Activated B cell treated with CpG ODN at 0.5 μM for 24 hours (primary cell): ENCODE data around the gene SNX9. TPM values are rescaled to one million over a fixed set of nuclear protein-coding genes. Genes with fewer than 3 reads are reported as not detected.
A peak's percentile ranks its signal among the peaks of the same experiment; 100 is the strongest.

Experiments used
- ATAC-seq: fragments of 200-7000 bp; cut with Tn5 transposase; one replicate; pipeline ENCODE4 v1.10.0; 2021; ENCODE audit warnings: low read depth, mild to moderate bottlenecking, moderate library complexity
- CTCF ChIA-PET: fragments of 350-600 bp; sonication (Branson Sonifier 250); formaldehyde crosslinking; loops from one replicate; lab custom pipeline; 2021; ENCODE audit warnings: antibody characterized with exemption; lab: Charles Lee
- POLR2A ChIA-PET: fragments of 350-600 bp; sonication (Branson Sonifier 250); formaldehyde crosslinking; loops from one replicate; lab custom pipeline; 2021; ENCODE audit warnings: antibody characterized with exemption; lab: Charles Lee
- DNase-seq: peaks from one replicate; pipeline ENCODE4 v3.0.0; 2022
- H3K27ac Mint-ChIP-seq: one replicate; pipeline ENCODE4 v1.8.0; 2020; ENCODE audit warnings: mixed read lengths
- H3K27me3 Mint-ChIP-seq: one replicate; pipeline ENCODE4 v1.8.0; 2021; ENCODE audit warnings: mixed read lengths
- H3K36me3 Mint-ChIP-seq: one replicate; pipeline ENCODE4 v1.8.0; 2021; ENCODE audit warnings: low read depth, mixed read lengths
- H3K4me1 Mint-ChIP-seq: one replicate; pipeline ENCODE4 v1.8.0; 2021; ENCODE audit warnings: mixed read lengths
- H3K4me3 Mint-ChIP-seq: one replicate; pipeline ENCODE4 v1.8.0; 2020; ENCODE audit warnings: mild to moderate bottlenecking, mixed read lengths
- H3K9me3 Mint-ChIP-seq: one replicate; pipeline ENCODE4 v1.8.0; 2020; ENCODE audit warnings: mixed read lengths
- CTCF ChIP-seq: fragments of 200-600 bp; IDR thresholded peaks from one replicate; pipeline ENCODE4 v1.8.0; 2022; ENCODE audit warnings: antibody characterized with exemption, mild to moderate bottlenecking
- intact Hi-C: fragments of 100-400 bp; cut with micrococcal nuclease; formaldehyde crosslinking; loops from one replicate; pipeline ENCODE4 v1.15.1; 2024
- total RNA-seq: library from RNA; stranded (reverse); gene quantifications from 2 replicates; pipeline ENCODE4 v1.2.3, GENCODE V29; 2022

SNX9 gene
- total RNA-seq, 1 donor from 2014 or later = 40.0 TPM

DNA sequence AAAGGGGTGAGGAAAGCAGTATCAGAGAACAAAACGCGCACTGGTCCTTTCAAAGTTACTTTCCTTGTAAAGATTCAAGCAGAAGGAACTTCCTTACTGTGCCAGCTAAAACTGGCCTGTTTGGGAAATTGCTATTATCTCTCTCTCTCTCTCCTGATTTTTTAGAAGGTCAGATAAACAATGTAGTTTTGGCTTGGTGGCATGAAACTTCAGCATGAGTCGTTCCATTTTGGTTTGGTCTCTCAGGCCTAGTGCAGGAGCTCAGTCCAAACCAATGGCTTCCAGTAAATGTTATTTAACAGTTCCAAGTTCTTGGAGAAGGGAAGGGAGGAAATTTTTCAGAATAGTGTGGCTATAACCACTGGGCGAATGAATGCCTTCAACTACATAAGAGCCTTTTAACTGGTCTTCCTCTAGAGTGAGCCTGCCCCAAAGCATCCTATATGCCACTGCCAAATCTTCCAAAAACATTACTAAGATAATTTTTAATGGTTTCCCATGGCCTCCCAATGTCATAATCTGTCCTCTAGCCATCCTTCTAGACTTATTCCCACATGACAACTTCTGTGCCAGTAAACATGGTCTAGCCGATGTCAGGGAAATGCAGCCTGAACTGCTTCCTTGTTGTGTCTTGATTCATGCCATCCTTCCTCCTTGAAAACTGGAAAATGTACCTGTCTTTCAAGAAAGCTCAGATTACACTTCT lies 9.1 kb upstream of the SNX9 start:
- ATAC-seq = no peak
- peak overlapping the region; percentile 2 for H3K27ac Mint-ChIP-seq
- POLR2A ChIA-PET = no interaction called here
- no peak overlapping the region for H3K4me3 Mint-ChIP-seq
- CTCF ChIA-PET = no interaction called here
- no peak for DNase-seq
- H3K36me3 Mint-ChIP-seq = no peaks in the 10 kb centered on the region
- H3K4me1 Mint-ChIP-seq = peaks cover 43% of the 10 kb centered on the region
- peaks cover 7% of the 10 kb centered on the region for H3K9me3 Mint-ChIP-seq
- no peaks in the 10 kb centered on the region for H3K27me3 Mint-ChIP-seq
- intact Hi-C loops = loop anchor here (2.0 kb wide), 1 partner anchor 13 kb away; no protein-coding TSS in a partner anchor
- TF ChIP-seq CTCF = no peak

GRCh38 chr6:157814883-157815282 lies 8.2 kb upstream of the SNX9 start:
- intact Hi-C loops = loop anchor here (2.0 kb wide), 1 partner anchor 14 kb away; no protein-coding TSS in a partner anchor
- Mint-ChIP-seq H3K27ac (peak overlapping the region; percentile 57), H3K9me3 (peaks cover 4% of the 10 kb centered on the region), H3K4me3 (no peak overlapping the region), H3K4me1 (peaks cover 49% of the 10 kb centered on the region), H3K36me3 (no peaks in the 10 kb centered on the region), H3K27me3 (no peaks in the 10 kb centered on the region)
- ChIA-PET POLR2A (no interaction called here), CTCF (interaction anchor here (1.3 kb wide), 1 partner anchor 59 kb away, joined by 3 read pairs; no protein-coding TSS in a partner anchor)
- TF ChIP-seq CTCF = no peak
- peak; percentile 58 for ATAC-seq
- DNase-seq = no peak

- POLR2A ChIA-PET = interaction anchor here (1.1 to 2.1 kb wide), 6 partner anchors 9 to 64 kb away, joined by 3 to 12 read pairs (median 6); no protein-coding TSS in a partner anchor
- H3K4me3 Mint-ChIP-seq = peak overlapping the region; percentile 78
- H3K27me3 Mint-ChIP-seq = no peaks in the 10 kb centered on the region
- H3K9me3 Mint-ChIP-seq = no peaks in the 10 kb centered on the region
- DNase-seq (no peak), ATAC-seq (no peak)
- peak overlapping the region; percentile 80 for H3K27ac Mint-ChIP-seq
- TF ChIP-seq CTCF = no peak
- H3K4me1 Mint-ChIP-seq = peaks cover 51% of the 10 kb centered on the region
- CTCF ChIA-PET = interaction anchor here (1.6 kb wide), 1 partner anchor 52 kb away, joined by 4 read pairs; no protein-coding TSS in a partner anchor
- intact Hi-C loops = loop anchor here (10.0 kb wide), 1 partner anchor 357 kb away; no protein-coding TSS in a partner anchor
- peaks cover 15% of the 10 kb centered on the region for H3K36me3 Mint-ChIP-seq
These were observed 1.6 kb upstream of the SNX9 start for GRCh38 chr6:157821342-157822033.

- Mint-ChIP-seq H3K4me3 (peak overlapping the region; percentile 78), H3K4me1 (peaks cover 44% of the 10 kb centered on the region), H3K27ac (peak overlapping the region; percentile 80)
These were observed 623 bp upstream of the SNX9 start for GRCh38 chr6:157822245-157823000.

More at GRCh38 chr6:157822245-157823000, 623 bp upstream of the SNX9 start:
- no peaks in the 10 kb centered on the region for H3K27me3 Mint-ChIP-seq
- no peak for TF ChIP-seq CTCF
- no peak for DNase-seq
- ChIA-PET POLR2A (interaction anchor here (0.5 to 2.1 kb wide), 7 partner anchors 19 to 262 kb away, joined by 3 to 12 read pairs (median 5); no protein-coding TSS in a partner anchor), CTCF (interaction anchor here (1.0 to 1.6 kb wide), 2 partner anchors 52 to 65 kb away, joined by 4 to 5 read pairs; no protein-coding TSS in a partner anchor)
- intact Hi-C loops = loop anchor here (10.0 kb wide), 1 partner anchor 358 kb away; no protein-coding TSS in a partner anchor
- peak; percentile 5 for ATAC-seq
- H3K9me3 Mint-ChIP-seq = no peaks in the 10 kb centered on the region
- H3K36me3 Mint-ChIP-seq = peaks cover 15% of the 10 kb centered on the region
